Liver (tissue), 9 donors: Measurements from ENCODE around the gene IQCK. TPM values are rescaled to one million over a fixed set of nuclear protein-coding genes. Genes with fewer than 3 reads are reported as not detected.

Experiments used
- DNase-seq: peaks from one replicate; pipeline ENCODE4 v3.0.0-alpha.2; 2017; ENCODE audit warnings: low spot score
- H3K27ac ChIP-seq, 2 donors: one replicate each; pipeline ENCODE4 v1.7.0; 2013; ENCODE audit warnings: inconsistent platforms in 2 of 2, low read length in 2 of 2, control low read depth in 1 of 2, low read depth in 1 of 2, mild to moderate bottlenecking in 1 of 2
- H3K27me3 ChIP-seq, 4 donors: one replicate each; pipeline versions ENCODE4 v1.6.1 to v1.7.0; 2013; ENCODE audit warnings: low read length in 3 of 4, inconsistent platforms in 1 of 4, mild to moderate bottlenecking in 1 of 4, moderate library complexity in 1 of 4; ENCODE audit not compliant: control insufficient read depth in 4 of 4, insufficient read depth in 4 of 4
- H3K36me3 ChIP-seq, 4 donors: one replicate each; pipeline versions ENCODE4 v1.6.1 to v1.7.0; 2013; ENCODE audit warnings: low read length in 3 of 4, mild to moderate bottlenecking in 3 of 4, low read depth in 1 of 4, moderate library complexity in 1 of 4; ENCODE audit not compliant: control insufficient read depth in 4 of 4, insufficient read depth in 3 of 4
- H3K4me1 ChIP-seq, 4 donors: one replicate each; pipeline versions ENCODE4 v1.6.1 to v1.7.0; 2013; ENCODE audit warnings: low read length in 3 of 4, mild to moderate bottlenecking in 3 of 4, moderate library complexity in 1 of 4; ENCODE audit not compliant: control insufficient read depth in 4 of 4, insufficient read depth in 4 of 4
- H3K4me3 ChIP-seq, 3 donors: one replicate each; pipeline versions ENCODE4 v1.6.1 to v1.7.0; 2013; ENCODE audit warnings: low read length in 3 of 3, control low read depth in 1 of 3, low read depth in 1 of 3, mild to moderate bottlenecking in 1 of 3
- H3K9ac ChIP-seq, 2 donors: one replicate each; pipeline ENCODE4 v1.7.0; 2013; ENCODE audit warnings: low read length in 2 of 2, mild to moderate bottlenecking in 2 of 2, moderate library complexity in 2 of 2, control low read depth in 1 of 2, low read depth in 1 of 2
- H3K9me3 ChIP-seq, 4 donors: one replicate each; pipeline versions ENCODE4 v1.6.1 to v1.7.0; 2013; ENCODE audit warnings: low read length in 3 of 4; ENCODE audit not compliant: control insufficient read depth in 4 of 4
- EGR1 ChIP-seq, 2 donors: IDR thresholded peaks; 2 replicates each; pipeline ENCODE4 v1.6.1; 2016 to 2018; ENCODE audit warnings: antibody characterized with exemption in 2 of 2, low read depth in 2 of 2
- FOXA1 ChIP-seq: IDR thresholded peaks from 2 replicates; pipeline ENCODE4 v1.6.1; 2016; ENCODE audit warnings: antibody characterized with exemption
- FOXA2 ChIP-seq: IDR thresholded peaks from 2 replicates; pipeline ENCODE4 v1.6.1; 2016; ENCODE audit warnings: antibody characterized with exemption
- GABPA ChIP-seq, 2 donors: IDR thresholded peaks in 1 of 2; conservative IDR thresholded peaks in 1 of 2; 2 replicates each; pipeline ENCODE4 v1.6.1; 2016; ENCODE audit warnings: antibody characterized with exemption in 2 of 2, mild to moderate bottlenecking in 1 of 2, moderate library complexity in 1 of 2
- HNF4A ChIP-seq, 2 donors: conservative IDR thresholded peaks; 2 replicates each; pipeline ENCODE4 v1.6.1; 2016; ENCODE audit warnings: antibody characterized with exemption in 2 of 2, mild to moderate bottlenecking in 2 of 2
- HNF4G ChIP-seq: IDR thresholded peaks from 2 replicates; pipeline ENCODE4 v1.6.1; 2016; ENCODE audit warnings: antibody characterized with exemption
- JUND ChIP-seq, 2 donors: IDR thresholded peaks; 2 replicates each; pipeline ENCODE4 v1.6.1; 2016; ENCODE audit warnings: antibody characterized with exemption in 2 of 2
- NR2F2 ChIP-seq: IDR thresholded peaks from 2 replicates; pipeline ENCODE4 v1.6.1; 2016; ENCODE audit warnings: antibody characterized with exemption
- RAD21 ChIP-seq, 2 donors: IDR thresholded peaks; 2 replicates each; pipeline ENCODE4 v1.6.1; 2016; ENCODE audit warnings: antibody characterized with exemption in 2 of 2, mild to moderate bottlenecking in 2 of 2
- RXRA ChIP-seq, 2 donors: IDR thresholded peaks; 2 replicates each; pipeline ENCODE4 v1.6.1; 2017 to 2018; ENCODE audit warnings: antibody characterized with exemption in 2 of 2, mild to moderate bottlenecking in 1 of 2
- SP1 ChIP-seq: IDR thresholded peaks from 2 replicates; pipeline ENCODE4 v1.6.1; 2018; ENCODE audit warnings: antibody characterized with exemption, mild to moderate bottlenecking
- TAF1 ChIP-seq: conservative IDR thresholded peaks from 2 replicates; pipeline ENCODE4 v1.6.1; 2016; ENCODE audit warnings: antibody characterized with exemption, mild to moderate bottlenecking
- YY1 ChIP-seq: IDR thresholded peaks from 2 replicates; pipeline ENCODE4 v1.6.1; 2016; ENCODE audit warnings: antibody characterized with exemption, mild to moderate bottlenecking
- WGBS: extraction: QIAGEN DNeasy Blood & Tissue Kit; methylation state at CpG from one replicate; pipeline ENCODE4 v1.1.7; 2013; 5-methylcytosine and 5-hydroxymethylcytosine counted together
- polyA plus RNA-seq, 2 donors: library from polyadenylated mRNA; stranded (reverse) in 1 of 2; unstranded in 1 of 2; fragments of 200-250 nt in 1 of 2; fragments of >200 nt in 1 of 2; fragmentation: Nextera tagmentation in 1 of 2; extraction: Ambion mirVana in 1 of 2; gene quantifications; one replicate each; pipeline versions ENCODE4 v1.2.1 to v1.2.3, GENCODE V29; 2013 to 2015
- total RNA-seq, 2 donors: library from RNA; depleted of rRNA; stranded (reverse); fragments of >200 nt; gene quantifications; one replicate each; pipeline ENCODE4 v1.2.3, GENCODE V29; 2014
- TF ChIP-seq, protein P1 (sequence below): IDR thresholded peaks from 2 replicates; pipeline ENCODE4 v1.6.1; 2016; ENCODE audit warnings: antibody characterized with exemption, mild to moderate bottlenecking
- TF ChIP-seq, protein P2 (sequence below): IDR thresholded peaks from 2 replicates; pipeline ENCODE4 v1.6.1; 2016; ENCODE audit warnings: antibody characterized with exemption
- TF ChIP-seq, protein P3 (sequence below): IDR thresholded peaks from 2 replicates; pipeline ENCODE4 v1.6.1; 2016; ENCODE audit warnings: antibody characterized with exemption
- TF ChIP-seq, protein P4 (sequence below): IDR thresholded peaks from 2 replicates; pipeline ENCODE4 v1.6.1; 2016; ENCODE audit warnings: antibody characterized with exemption
- TF ChIP-seq, protein P5 (sequence below): fragments of 150-350 bp; IDR thresholded peaks from 2 replicates; pipeline ENCODE4 v1.5.1; 2017; ENCODE audit warnings: improper control_type of control experiment, low read depth, low read length; ENCODE audit not compliant: missing input control
- donor health status: healthy.
- donor health status: healthy.
- donor health status: healthy.
- donor health status: healthy.
- donor health status: healthy.

IQCK gene
- total and polyA plus RNA-seq, 4 donors: 2.1 to 4.4 (median 2.9) TPM

DNA sequence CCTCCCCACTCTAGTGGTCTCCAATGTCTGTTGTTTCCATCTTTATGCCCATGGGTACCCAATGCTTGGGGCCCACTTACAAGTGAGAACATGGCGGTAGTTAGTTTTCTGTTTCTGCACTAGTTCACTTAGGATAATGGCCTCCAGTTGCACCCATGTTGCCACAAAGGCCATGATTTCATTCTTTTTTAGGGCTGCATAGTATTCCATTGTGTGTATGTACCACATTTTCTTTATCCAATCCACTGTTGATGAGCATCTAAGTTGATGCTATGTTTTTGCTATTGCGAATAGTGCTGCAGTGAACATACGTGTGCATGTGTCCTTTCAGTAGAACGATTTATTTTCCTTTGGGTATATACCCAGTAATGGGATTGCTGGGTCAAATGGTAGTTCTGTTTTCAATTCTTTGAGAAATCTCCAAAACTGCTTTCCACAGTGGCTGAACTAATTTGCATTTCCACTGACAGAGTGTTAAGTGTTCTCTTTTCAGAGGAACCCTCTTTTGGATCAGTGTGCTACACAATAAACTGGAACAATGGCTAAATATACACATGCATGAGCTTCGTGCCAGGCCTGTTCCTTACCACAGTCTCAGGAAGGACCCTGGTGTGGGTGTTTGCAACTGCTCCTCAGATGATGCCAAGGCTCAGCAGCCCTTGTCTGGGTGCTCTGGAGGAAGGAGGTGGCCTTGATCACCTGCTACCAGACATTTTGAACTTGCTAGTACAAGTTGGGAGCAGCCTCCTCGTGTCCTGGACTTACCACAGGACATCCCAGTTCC, 34.4 kb upstream of the IQCK start:
- Histone ChIP-seq H3K36me3 (peaks cover 8 to 42% (median 19%) of the 10 kb centered on the region in 4 donors), H3K4me3 (no peak overlapping the region), H3K4me1 (no peaks in the 10 kb centered on the region), H3K9me3 (peaks cover 0 to 2% (median 0%) of the 10 kb centered on the region in 4 donors), H3K9ac (no peak overlapping the region), H3K27me3 (no peaks in the 10 kb centered on the region), H3K27ac (no peak overlapping the region)
- no peak for DNase-seq
- 96% methylated on average over 6 of the region's 6 CpGs for WGBS
- TF ChIP-seq, protein P1, sequence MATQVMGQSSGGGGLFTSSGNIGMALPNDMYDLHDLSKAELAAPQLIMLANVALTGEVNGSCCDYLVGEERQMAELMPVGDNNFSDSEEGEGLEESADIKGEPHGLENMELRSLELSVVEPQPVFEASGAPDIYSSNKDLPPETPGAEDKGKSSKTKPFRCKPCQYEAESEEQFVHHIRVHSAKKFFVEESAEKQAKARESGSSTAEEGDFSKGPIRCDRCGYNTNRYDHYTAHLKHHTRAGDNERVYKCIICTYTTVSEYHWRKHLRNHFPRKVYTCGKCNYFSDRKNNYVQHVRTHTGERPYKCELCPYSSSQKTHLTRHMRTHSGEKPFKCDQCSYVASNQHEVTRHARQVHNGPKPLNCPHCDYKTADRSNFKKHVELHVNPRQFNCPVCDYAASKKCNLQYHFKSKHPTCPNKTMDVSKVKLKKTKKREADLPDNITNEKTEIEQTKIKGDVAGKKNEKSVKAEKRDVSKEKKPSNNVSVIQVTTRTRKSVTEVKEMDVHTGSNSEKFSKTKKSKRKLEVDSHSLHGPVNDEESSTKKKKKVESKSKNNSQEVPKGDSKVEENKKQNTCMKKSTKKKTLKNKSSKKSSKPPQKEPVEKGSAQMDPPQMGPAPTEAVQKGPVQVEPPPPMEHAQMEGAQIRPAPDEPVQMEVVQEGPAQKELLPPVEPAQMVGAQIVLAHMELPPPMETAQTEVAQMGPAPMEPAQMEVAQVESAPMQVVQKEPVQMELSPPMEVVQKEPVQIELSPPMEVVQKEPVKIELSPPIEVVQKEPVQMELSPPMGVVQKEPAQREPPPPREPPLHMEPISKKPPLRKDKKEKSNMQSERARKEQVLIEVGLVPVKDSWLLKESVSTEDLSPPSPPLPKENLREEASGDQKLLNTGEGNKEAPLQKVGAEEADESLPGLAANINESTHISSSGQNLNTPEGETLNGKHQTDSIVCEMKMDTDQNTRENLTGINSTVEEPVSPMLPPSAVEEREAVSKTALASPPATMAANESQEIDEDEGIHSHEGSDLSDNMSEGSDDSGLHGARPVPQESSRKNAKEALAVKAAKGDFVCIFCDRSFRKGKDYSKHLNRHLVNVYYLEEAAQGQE: no peak
- no peak for TF ChIP-seq HNF4G
- TF ChIP-seq HNF4A (conservative IDR thresholded peaks at IDR 0.05): no peak
- no peak for TF ChIP-seq EGR1 (IDR thresholded peaks at IDR 0.05; ENCODE audit: low read depth in 2 of 2)
- TF ChIP-seq FOXA1: no peak
- TF ChIP-seq, protein P2, sequence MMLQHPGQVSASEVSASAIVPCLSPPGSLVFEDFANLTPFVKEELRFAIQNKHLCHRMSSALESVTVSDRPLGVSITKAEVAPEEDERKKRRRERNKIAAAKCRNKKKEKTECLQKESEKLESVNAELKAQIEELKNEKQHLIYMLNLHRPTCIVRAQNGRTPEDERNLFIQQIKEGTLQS: no peak
- TF ChIP-seq, protein P3, sequence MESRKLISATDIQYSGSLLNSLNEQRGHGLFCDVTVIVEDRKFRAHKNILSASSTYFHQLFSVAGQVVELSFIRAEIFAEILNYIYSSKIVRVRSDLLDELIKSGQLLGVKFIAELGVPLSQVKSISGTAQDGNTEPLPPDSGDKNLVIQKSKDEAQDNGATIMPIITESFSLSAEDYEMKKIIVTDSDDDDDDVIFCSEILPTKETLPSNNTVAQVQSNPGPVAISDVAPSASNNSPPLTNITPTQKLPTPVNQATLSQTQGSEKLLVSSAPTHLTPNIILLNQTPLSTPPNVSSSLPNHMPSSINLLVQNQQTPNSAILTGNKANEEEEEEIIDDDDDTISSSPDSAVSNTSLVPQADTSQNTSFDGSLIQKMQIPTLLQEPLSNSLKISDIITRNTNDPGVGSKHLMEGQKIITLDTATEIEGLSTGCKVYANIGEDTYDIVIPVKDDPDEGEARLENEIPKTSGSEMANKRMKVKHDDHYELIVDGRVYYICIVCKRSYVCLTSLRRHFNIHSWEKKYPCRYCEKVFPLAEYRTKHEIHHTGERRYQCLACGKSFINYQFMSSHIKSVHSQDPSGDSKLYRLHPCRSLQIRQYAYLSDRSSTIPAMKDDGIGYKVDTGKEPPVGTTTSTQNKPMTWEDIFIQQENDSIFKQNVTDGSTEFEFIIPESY: no peak
- TF ChIP-seq YY1: no peak
- TF ChIP-seq SP1: no peak
- TF ChIP-seq NR2F2: no peak
- TF ChIP-seq, protein P4, sequence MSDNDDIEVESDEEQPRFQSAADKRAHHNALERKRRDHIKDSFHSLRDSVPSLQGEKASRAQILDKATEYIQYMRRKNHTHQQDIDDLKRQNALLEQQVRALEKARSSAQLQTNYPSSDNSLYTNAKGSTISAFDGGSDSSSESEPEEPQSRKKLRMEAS: no peak
- no peak for TF ChIP-seq FOXA2
- TF ChIP-seq RXRA (IDR thresholded peaks at IDR 0.05): no peak
- TF ChIP-seq RAD21 (IDR thresholded peaks at IDR 0.05): no peak
- no peak for TF ChIP-seq GABPA (IDR thresholded peaks at IDR 0.05 in 1 of 2, conservative IDR thresholded peaks at IDR 0.05 in 1 of 2)
- TF ChIP-seq TAF1: no peak

DNA sequence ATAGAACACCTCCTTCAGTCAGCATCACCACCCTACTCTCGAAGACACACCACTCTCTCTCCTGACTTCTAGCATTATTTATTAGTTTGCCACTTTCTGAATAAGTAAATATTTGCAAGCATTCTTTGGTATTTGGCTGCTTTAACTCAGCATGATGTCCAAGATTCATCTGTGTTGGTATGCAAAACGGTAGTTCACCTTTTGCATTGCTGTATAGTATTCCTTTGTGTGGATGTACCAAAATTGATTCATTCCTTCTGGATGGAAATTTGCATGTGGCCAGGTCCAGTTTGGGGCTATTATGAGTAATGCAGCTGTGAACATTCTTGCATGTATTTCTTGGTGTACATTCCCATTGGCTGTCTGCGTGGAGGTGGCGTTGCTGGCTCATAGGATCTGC, 32.9 kb upstream of the IQCK start:
- DNase-seq: no peak
- Histone ChIP-seq H3K4me1 (no peaks in the 10 kb centered on the region), H3K27ac (no peak overlapping the region), H3K9ac (no peak overlapping the region), H3K36me3 (peaks cover 8 to 42% (median 19%) of the 10 kb centered on the region in 4 donors), H3K9me3 (peaks cover 0 to 2% (median 0%) of the 10 kb centered on the region in 4 donors), H3K27me3 (no peaks in the 10 kb centered on the region), H3K4me3 (no peak overlapping the region)
- WGBS: 98% methylated on average over 4 of the region's 4 CpGs
- TF ChIP-seq FOXA1 (no peak), TAF1 (no peak), YY1 (no peak), HNF4A (conservative IDR thresholded peaks at IDR 0.05) (no peak), HNF4G (no peak), FOXA2 (no peak), RAD21 (IDR thresholded peaks at IDR 0.05) (no peak), JUND (IDR thresholded peaks at IDR 0.05) (no peak), RXRA (IDR thresholded peaks at IDR 0.05) (no peak), SP1 (no peak)
- TF ChIP-seq, protein P3: no peak
- TF ChIP-seq, protein P5, sequence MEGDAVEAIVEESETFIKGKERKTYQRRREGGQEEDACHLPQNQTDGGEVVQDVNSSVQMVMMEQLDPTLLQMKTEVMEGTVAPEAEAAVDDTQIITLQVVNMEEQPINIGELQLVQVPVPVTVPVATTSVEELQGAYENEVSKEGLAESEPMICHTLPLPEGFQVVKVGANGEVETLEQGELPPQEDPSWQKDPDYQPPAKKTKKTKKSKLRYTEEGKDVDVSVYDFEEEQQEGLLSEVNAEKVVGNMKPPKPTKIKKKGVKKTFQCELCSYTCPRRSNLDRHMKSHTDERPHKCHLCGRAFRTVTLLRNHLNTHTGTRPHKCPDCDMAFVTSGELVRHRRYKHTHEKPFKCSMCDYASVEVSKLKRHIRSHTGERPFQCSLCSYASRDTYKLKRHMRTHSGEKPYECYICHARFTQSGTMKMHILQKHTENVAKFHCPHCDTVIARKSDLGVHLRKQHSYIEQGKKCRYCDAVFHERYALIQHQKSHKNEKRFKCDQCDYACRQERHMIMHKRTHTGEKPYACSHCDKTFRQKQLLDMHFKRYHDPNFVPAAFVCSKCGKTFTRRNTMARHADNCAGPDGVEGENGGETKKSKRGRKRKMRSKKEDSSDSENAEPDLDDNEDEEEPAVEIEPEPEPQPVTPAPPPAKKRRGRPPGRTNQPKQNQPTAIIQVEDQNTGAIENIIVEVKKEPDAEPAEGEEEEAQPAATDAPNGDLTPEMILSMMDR: no peak
